ENCODE measurements around the gene TMEM109. TPM values are rescaled to one million over a fixed set of nuclear protein-coding genes. Genes with fewer than 3 reads are reported as not detected.
A peak's percentile ranks its signal among the peaks of the same experiment; 100 is the strongest.

The TMEM109 gene
- total and polyA plus RNA-seq, 2 of the 13 experiments (the other 11 are each of a cell fraction or from before 2014, with no cell fraction given), result 7.7 to 18.0 TPM

DNA sequence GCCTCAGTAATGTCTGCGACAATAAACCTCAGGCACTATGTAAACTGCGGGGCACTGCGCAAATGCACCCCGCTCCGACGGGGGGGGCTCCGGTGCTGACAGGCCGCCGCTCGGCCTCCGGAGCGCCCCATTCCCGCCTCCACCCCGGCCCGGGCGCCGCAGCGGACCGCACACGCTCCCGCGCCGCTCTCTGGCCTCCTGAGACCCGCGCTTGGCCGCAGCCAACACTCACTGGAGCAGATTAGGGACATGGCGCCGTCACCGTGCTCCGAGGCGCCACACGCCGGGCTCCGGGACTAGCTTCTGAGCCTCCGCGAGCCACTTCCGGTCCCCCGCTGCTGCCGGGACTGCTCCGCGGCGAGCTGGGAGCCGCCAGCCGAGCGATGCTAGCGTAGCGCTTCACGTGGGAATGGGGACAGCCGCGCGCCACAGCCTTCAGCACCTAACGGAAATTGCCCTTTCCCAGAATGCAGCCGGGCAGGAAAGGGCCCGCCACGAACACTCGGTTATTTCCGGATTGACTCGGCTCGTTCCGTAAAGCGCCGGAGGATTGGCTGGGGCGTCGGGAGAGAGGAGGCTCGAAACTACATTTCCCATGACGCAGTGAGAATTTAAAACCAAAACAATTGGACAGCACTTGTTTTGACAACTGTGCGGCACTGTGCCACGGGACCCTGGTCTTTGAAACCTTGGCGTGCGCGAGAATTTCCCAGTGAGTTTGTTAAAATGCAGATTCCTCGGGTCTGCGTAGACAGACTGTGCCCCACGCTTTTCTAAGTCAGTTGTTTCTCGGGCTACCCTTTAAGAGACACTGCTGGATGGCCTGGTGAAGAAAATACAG lies 7.6 kb upstream of the TMEM109 start, which contains the start of gene PRPF19 (continued):
- TF ChIP-seq POLR2AphosphoS2 (IDR thresholded peaks at IDR 0.05; ENCODE audit: low read depth, low read length) (no peak), YY1 (IDR thresholded peaks at IDR 0.05; ENCODE audit: insufficient read depth, insufficient replicate concordance, low read depth, low read length) (peak; percentile 78), ZNF543 (CRISPR knock-in tag; IDR thresholded peaks at IDR 0.05) (peak; percentile 91; the same call in 1 of the 2 replicates), ZBTB2 (CRISPR knock-in tag; IDR thresholded peaks at IDR 0.05; ENCODE audit: low read depth) (peak; percentile 89), ELF1 (CRISPR knock-in tag; IDR thresholded peaks at IDR 0.05) (peak; percentile 92), KDM5A (IDR thresholded peaks at IDR 0.05; ENCODE audit: borderline replicate concordance, low read length) (peak; percentile 52; the same call in 1 of the 2 replicates), ZNF430 (CRISPR knock-in tag; IDR thresholded peaks at IDR 0.05) (peak; percentile 86; the same call in 1 of the 2 replicates), ZNF740 (CRISPR knock-in tag; IDR thresholded peaks at IDR 0.05) (peak; percentile 74; the same call in 1 of the 2 replicates), CREB1 (IDR thresholded peaks at IDR 0.05) (peak; percentile 50), CREB1 (CRISPR knock-in tag; IDR thresholded peaks at IDR 0.05) (peak; percentile 83), CBX1 (IDR thresholded peaks at IDR 0.05; ENCODE audit: low read depth) (no peak), HNRNPL (IDR thresholded peaks at IDR 0.05; ENCODE audit: low read depth, low read length) (no peak), CREM (IDR thresholded peaks at IDR 0.05) (peak; percentile 89), CREM (CRISPR knock-in tag; IDR thresholded peaks at IDR 0.05) (no peak), LBX2 (CRISPR knock-in tag; IDR thresholded peaks at IDR 0.05; ENCODE audit: borderline replicate concordance) (0 out of 2 replicates have a peak, but pooled peaks have one; percentile 75), HOXA9 (CRISPR knock-in tag; IDR thresholded peaks at IDR 0.05; ENCODE audit: borderline replicate concordance) (0 out of 2 replicates have a peak, but pooled peaks have one; percentile 18), SOX5 (CRISPR knock-in tag; IDR thresholded peaks at IDR 0.05; ENCODE audit: borderline replicate concordance) (peak; percentile 37; the same call in 1 of the 2 replicates), PITX1 (CRISPR knock-in tag; IDR thresholded peaks at IDR 0.05) (peak; percentile 32; the same call in 1 of the 2 replicates), EEA1 (CRISPR knock-in tag; IDR thresholded peaks at IDR 0.05; ENCODE audit: borderline replicate concordance) (0 out of 2 replicates have a peak, but pooled peaks have one; percentile 51), FOXP1 (IDR thresholded peaks at IDR 0.05) (no peak), FOXP1 (CRISPR knock-in tag; IDR thresholded peaks at IDR 0.05) (no peak)
- TF ChIP-seq, protein P1, sequence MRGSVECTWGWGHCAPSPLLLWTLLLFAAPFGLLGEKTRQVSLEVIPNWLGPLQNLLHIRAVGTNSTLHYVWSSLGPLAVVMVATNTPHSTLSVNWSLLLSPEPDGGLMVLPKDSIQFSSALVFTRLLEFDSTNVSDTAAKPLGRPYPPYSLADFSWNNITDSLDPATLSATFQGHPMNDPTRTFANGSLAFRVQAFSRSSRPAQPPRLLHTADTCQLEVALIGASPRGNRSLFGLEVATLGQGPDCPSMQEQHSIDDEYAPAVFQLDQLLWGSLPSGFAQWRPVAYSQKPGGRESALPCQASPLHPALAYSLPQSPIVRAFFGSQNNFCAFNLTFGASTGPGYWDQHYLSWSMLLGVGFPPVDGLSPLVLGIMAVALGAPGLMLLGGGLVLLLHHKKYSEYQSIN (CRISPR knock-in tag; IDR thresholded peaks at IDR 0.05; ENCODE audit: borderline replicate concordance), result no peak
- TF ChIP-seq, protein P2, sequence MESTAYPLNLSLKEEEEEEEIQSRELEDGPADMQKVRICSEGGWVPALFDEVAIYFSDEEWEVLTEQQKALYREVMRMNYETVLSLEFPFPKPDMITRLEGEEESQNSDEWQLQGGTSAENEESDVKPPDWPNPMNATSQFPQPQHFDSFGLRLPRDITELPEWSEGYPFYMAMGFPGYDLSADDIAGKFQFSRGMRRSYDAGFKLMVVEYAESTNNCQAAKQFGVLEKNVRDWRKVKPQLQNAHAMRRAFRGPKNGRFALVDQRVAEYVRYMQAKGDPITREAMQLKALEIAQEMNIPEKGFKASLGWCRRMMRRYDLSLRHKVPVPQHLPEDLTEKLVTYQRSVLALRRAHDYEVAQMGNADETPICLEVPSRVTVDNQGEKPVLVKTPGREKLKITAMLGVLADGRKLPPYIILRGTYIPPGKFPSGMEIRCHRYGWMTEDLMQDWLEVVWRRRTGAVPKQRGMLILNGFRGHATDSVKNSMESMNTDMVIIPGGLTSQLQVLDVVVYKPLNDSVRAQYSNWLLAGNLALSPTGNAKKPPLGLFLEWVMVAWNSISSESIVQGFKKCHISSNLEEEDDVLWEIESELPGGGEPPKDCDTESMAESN (CRISPR knock-in tag; conservative IDR thresholded peaks at IDR 0.05), result peak; percentile 48; the same call in 1 of the 2 replicates
- TF ChIP-seq, protein P3, sequence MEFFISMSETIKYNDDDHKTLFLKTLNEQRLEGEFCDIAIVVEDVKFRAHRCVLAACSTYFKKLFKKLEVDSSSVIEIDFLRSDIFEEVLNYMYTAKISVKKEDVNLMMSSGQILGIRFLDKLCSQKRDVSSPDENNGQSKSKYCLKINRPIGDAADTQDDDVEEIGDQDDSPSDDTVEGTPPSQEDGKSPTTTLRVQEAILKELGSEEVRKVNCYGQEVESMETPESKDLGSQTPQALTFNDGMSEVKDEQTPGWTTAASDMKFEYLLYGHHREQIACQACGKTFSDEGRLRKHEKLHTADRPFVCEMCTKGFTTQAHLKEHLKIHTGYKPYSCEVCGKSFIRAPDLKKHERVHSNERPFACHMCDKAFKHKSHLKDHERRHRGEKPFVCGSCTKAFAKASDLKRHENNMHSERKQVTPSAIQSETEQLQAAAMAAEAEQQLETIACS (CRISPR knock-in tag; IDR thresholded peaks at IDR 0.05), result no peak
